HG03442 (cell line): Measurements from ENCODE around the gene HOMER3.

ENCODE experiments used
- ATAC-seq: cut with Tn5 transposase; IDR thresholded peaks from one replicate; pipeline ENCODE4 v1.9.1; 2021; ENCODE audit warnings: mild to moderate bottlenecking, moderate library complexity; ENCODE audit not compliant: unreplicated experiment

HOMER3 gene

DNA sequence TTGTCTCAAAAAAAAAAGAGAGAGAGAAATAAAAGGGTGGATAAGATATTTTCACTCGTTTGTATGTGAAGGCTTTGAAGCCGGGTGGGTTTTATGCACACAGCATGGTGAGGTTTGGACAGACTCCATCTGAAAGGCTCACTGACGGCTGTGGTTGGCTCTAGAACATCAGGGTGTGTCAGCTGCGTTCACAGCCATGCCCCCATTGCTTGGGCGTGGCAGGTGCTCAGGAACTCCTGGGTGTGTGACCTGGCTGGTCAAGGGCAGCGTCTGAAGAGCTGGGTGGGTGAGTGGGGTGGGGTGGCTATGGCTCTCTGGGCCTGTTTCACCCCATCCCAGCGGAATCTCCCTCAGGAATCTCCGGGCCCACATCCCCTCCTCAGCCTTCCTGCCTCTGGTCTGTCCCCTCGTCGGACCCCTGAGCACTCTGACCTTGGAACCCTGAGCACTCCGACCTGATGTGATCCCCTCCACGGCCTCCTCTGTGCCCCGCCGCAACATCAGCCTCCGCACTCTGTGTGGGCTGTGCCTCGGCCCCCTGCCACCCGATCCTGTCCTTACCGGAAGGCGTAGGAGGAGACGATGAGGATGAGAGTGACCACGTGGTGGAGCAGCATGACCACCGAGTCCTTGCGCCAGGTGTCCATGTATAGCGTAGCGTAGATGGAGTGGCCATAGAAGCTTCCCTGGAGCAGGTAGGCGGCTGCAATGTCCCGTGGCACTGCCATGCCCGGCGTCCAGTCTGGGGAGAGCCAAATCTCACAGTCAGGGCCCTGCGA, 57.3 kb downstream of the HOMER3 start:
- no peak for ATAC-seq

DNA sequence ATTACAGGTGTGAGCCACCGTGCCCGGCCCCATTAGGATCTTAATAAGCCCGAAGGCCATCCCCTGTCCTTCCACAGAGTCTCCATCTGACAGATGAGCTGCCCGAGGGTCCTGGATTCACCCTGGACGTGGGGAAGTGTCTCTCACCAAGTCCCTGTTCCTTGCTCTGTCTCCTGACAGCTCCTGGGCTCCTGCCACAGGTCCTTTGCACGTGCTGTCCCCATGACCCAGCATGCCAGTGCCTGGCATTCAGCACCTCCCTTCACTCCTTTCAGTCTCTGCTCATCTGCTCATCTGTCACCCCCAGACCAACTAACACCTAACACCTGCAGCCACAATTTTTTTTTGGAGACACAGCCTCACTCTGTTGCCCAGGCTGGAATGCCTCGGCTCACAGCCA, 59.5 kb downstream of the HOMER3 start:
- ATAC-seq, result no peak

DNA sequence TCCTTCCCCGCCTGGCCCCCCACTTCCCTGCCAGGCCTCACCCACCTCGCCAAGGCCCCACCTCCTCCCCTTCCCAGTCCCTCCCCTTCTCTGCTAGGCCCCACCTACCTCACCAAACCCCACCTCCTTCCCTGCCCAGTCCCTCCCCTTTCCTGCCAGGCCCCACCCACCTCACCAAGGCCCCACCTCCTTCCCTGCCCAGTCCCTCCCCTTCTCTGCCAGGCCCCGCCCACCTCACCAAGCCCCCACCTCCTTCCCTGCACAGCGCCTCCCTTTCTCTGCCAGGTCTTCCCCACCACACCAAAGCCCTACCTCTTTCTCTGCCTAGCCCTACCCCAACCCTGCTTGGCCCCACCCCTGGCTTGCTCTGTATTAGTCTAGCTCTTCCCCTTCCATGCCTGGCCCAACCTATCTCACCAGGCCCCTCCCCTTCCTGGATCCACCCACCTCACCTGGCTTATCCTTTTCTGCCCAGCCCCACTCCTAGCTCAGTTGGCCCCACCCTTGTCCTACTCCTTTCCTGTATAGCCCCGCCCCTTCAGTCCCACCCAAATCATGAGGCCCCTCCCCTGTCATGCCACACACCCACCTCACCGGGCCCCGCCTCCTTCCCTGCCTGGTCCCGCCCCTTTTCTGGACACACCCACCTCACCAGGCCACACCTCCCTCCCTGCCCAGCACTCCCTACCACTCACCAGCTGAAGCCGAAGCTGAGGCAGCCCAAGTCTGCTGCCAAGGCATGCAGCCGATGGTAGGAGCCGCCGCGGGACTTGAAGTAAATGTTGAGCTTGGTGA, 61.2 kb downstream of the HOMER3 start:
- no peak for ATAC-seq
